Measurements from ENCODE around the gene INTS4. TPM values are rescaled to one million over a fixed set of nuclear protein-coding genes. Genes with fewer than 3 reads are reported as not detected.
"Not testable (repeated sequence)": the region's sequence is repeated elsewhere in the genome, so short reads cannot be mapped to it uniquely, and the experiment has no call there.

Gene INTS4
- total and polyA plus RNA-seq, 8 donors: 15.9 to 27.1 (median 17.9) TPM

- peaks cover 0 to 11% (median 3%) of the 10 kb centered on the region in 3 donors for H3K36me3 ChIP-seq
Measured at GRCh38 chr11:77889045-77889444, 105.4 kb downstream of the INTS4 start.

GRCh38 chr11:77886401-77886800 is 108.1 kb downstream of the INTS4 start:
- Histone ChIP-seq H3K27me3 (no peaks in the 10 kb centered on the region), H3K4me3 (no peak overlapping the region), H3K4me1 (no peaks in the 10 kb centered on the region), H3K36me3 (peaks cover 0 to 23% (median 3%) of the 10 kb centered on the region in 3 donors), H3K9me3 (no peaks in the 10 kb centered on the region), H3K27ac (no peak overlapping the region)
- FAIRE-seq: no peak
- intact Hi-C loops (cut with DNase I): no loop called here
- no peak for DNase-seq
- WGBS, 2 donors: 95 to 96% methylated on average over 18 of the region's 18 CpGs
- TF ChIP-seq CTCF (IDR thresholded peaks at IDR 0.05): no peak
- no peak for ATAC-seq

More at GRCh38 chr11:77889045-77889444, 105.4 kb downstream of the INTS4 start:
- H3K27me3 ChIP-seq; DNase-seq; FAIRE-seq; intact Hi-C loops (cut with DNase I); H3K9me3 ChIP-seq; H3K4me1 ChIP-seq; H3K4me3 ChIP-seq; ATAC-seq; H3K27ac ChIP-seq: not testable (repeated sequence)
- WGBS, 2 donors: 97% methylated on average over 5 of the region's 5 CpGs

- no peaks in the 10 kb centered on the region for H3K9me3 ChIP-seq
- 95 to 97% methylated on average over 6 of the region's 6 CpGs for WGBS, 2 donors
- no peak for DNase-seq
- no peak overlapping the region for H3K27ac ChIP-seq
- no peak for ATAC-seq
- TF ChIP-seq CTCF (IDR thresholded peaks at IDR 0.05): no peak
- no peak for FAIRE-seq
- H3K27me3 ChIP-seq: no peaks in the 10 kb centered on the region
- no peaks in the 10 kb centered on the region for H3K4me1 ChIP-seq
- peaks cover 0 to 17% (median under 1%) of the 10 kb centered on the region in 3 donors for H3K36me3 ChIP-seq
- H3K4me3 ChIP-seq: no peak overlapping the region
- intact Hi-C loops (cut with DNase I): no loop called here
Measured at GRCh38 chr11:77884829-77885190, 109.7 kb downstream of the INTS4 start.

- intact Hi-C loops (cut with DNase I): no loop called here
- Histone ChIP-seq H3K27ac (no peak overlapping the region), H3K4me3 (no peak overlapping the region), H3K36me3 (peaks cover 0 to 12% (median 5%) of the 10 kb centered on the region in 3 donors), H3K4me1 (no peaks in the 10 kb centered on the region), H3K27me3 (no peaks in the 10 kb centered on the region), H3K9me3 (no peaks in the 10 kb centered on the region)
- WGBS, 2 donors: 93 to 94% methylated on average over 6 of the region's 6 CpGs
- no peak for TF ChIP-seq CTCF (IDR thresholded peaks at IDR 0.05)
- no peak for ATAC-seq
- no peak for DNase-seq
- no peak for FAIRE-seq
Measured at GRCh38 chr11:77884186-77884828, 110.2 kb downstream of the INTS4 start.

- Histone ChIP-seq H3K27me3 (no peaks in the 10 kb centered on the region), H3K27ac (no peak overlapping the region), H3K36me3 (peaks cover 0 to 12% (median 7%) of the 10 kb centered on the region in 3 donors), H3K4me3 (no peak overlapping the region), H3K9me3 (no peaks in the 10 kb centered on the region), H3K4me1 (no peaks in the 10 kb centered on the region)
- DNase-seq: no peak
- TF ChIP-seq CTCF (IDR thresholded peaks at IDR 0.05): no peak
- ATAC-seq: no peak
- no peak for FAIRE-seq
- 95 to 98% methylated on average over 5 of the region's 5 CpGs for WGBS, 2 donors
- intact Hi-C loops (cut with DNase I): no loop called here
Measured at GRCh38 chr11:77883775-77884174, 110.7 kb downstream of the INTS4 start.

All from pancreas (tissue), 10 donors.